Parathyroid adenoma (tissue), 2 donors: ENCODE results near the gene PFDN5.

Source experiments
- H2AFZ ChIP-seq: fragments of 300-600 bp; sonication (generic); one replicate; pipeline ENCODE4 v1.7.0; 2017; ENCODE audit warnings: antibody characterized with exemption, mild to moderate bottlenecking
- H3K27ac ChIP-seq: fragments of 300-600 bp; sonication (generic); one replicate; pipeline ENCODE4 v1.7.0; 2017
- H3K27me3 ChIP-seq: fragments of 300-600 bp; sonication (generic); one replicate; pipeline ENCODE4 v1.7.0; 2017; ENCODE audit warnings: low read length; ENCODE audit not compliant: control insufficient read depth, insufficient read depth
- H3K36me3 ChIP-seq: fragments of 300-600 bp; sonication (generic); one replicate; pipeline ENCODE4 v1.7.0; 2017; ENCODE audit warnings: low read length; ENCODE audit not compliant: control insufficient read depth, insufficient read depth
- H3K4me1 ChIP-seq: fragments of 300-600 bp; sonication (generic); one replicate; pipeline ENCODE4 v1.7.0; 2017; ENCODE audit warnings: control low read depth
- H3K4me2 ChIP-seq: fragments of 300-600 bp; sonication (generic); one replicate; pipeline ENCODE4 v1.7.0; 2017; ENCODE audit warnings: low read length
- H3K4me3 ChIP-seq: fragments of 300-600 bp; sonication (generic); one replicate; pipeline ENCODE4 v1.7.0; 2017; ENCODE audit warnings: low read depth, low read length
- H3K79me2 ChIP-seq: fragments of 300-600 bp; sonication (generic); one replicate; pipeline ENCODE4 v1.7.0; 2017; ENCODE audit warnings: control low read depth
- H3K9ac ChIP-seq: fragments of 300-600 bp; sonication (generic); one replicate; pipeline ENCODE4 v1.7.0; 2017; ENCODE audit warnings: mild to moderate bottlenecking
- H3K9me3 ChIP-seq: fragments of 300-600 bp; sonication (generic); one replicate; pipeline ENCODE4 v1.7.0; 2017; ENCODE audit warnings: low read length; ENCODE audit not compliant: control insufficient read depth
- TF ChIP-seq, protein P1 (sequence below): fragments of 300-600 bp; sonication (generic); IDR thresholded peaks from one replicate; pipeline ENCODE4 v1.7.0; 2017; ENCODE audit warnings: antibody characterized with exemption, mild to moderate bottlenecking
- donor health status: primary hyperparathyroidism.

Gene PFDN5

DNA sequence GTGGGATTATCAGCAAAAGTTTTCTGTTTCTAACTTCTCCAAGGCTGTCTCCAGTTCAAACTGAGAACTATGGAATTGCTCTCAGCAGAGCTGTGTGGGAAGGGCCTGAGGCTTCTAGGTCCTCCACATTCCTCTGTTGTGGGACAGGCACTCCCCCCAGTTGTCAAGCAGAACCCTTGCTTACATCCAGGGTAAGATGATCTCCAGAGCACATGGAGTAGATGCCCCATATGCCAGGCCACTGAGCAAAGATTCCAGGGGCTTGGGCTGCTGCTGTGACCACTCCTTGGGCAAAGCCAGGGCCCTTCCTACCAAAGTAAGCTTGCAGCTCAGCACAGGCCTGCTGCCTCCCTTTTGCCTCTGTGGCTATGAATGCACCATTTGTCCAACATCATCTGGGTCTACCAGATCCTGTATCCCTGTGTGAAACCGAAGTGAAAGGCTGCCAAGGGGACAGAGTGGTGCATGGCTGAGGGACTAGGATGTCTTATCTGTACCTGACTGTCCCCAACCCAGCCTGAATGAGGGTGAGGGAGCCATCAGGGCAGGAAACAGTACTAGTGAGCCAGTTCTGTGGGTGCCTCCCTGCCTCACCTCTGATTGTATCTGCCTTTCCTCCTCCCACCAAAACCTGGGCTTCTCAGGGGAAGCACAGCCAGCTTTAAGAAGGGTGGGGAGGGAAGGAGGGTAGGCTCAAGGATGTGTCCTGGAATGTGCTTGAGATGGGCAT lies 40.4 kb upstream of the PFDN5 start:
- Histone ChIP-seq H3K9ac (no peak overlapping the region), H3K27ac (no peak overlapping the region), H3K9me3 (no peaks in the 10 kb centered on the region), H3K79me2 (no peaks in the 10 kb centered on the region), H3K4me3 (no peak overlapping the region), H3K4me1 (peaks cover 9% of the 10 kb centered on the region), H2AFZ (no peak overlapping the region), H3K27me3 (no peaks in the 10 kb centered on the region), H3K4me2 (no peak overlapping the region), H3K36me3 (no peaks in the 10 kb centered on the region)
- TF ChIP-seq, protein P1, sequence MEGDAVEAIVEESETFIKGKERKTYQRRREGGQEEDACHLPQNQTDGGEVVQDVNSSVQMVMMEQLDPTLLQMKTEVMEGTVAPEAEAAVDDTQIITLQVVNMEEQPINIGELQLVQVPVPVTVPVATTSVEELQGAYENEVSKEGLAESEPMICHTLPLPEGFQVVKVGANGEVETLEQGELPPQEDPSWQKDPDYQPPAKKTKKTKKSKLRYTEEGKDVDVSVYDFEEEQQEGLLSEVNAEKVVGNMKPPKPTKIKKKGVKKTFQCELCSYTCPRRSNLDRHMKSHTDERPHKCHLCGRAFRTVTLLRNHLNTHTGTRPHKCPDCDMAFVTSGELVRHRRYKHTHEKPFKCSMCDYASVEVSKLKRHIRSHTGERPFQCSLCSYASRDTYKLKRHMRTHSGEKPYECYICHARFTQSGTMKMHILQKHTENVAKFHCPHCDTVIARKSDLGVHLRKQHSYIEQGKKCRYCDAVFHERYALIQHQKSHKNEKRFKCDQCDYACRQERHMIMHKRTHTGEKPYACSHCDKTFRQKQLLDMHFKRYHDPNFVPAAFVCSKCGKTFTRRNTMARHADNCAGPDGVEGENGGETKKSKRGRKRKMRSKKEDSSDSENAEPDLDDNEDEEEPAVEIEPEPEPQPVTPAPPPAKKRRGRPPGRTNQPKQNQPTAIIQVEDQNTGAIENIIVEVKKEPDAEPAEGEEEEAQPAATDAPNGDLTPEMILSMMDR = no peak

DNA sequence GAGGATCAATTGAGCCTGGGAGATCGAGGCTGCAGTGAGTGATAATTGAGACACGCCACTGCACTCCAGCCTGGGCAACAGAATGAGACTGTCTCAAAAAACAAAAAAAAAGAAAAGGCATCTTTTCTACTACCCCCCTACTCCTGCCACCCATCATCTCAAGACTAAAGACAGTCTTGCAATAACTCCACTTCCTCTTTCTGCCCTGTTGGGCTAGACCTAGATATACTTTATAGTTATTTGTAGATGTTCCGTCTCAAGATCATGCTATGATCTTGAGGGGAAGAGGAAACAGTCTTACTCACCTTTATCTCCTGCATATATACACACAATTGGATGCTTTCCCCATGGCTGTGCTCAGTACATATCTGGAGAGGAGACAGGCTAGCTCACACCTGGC lies 39.3 kb upstream of the PFDN5 start:
- no peak overlapping the region for H3K27ac ChIP-seq
- no peaks in the 10 kb centered on the region for H3K9me3 ChIP-seq
- TF ChIP-seq, protein P1 = no peak
- H3K4me2 ChIP-seq = no peak overlapping the region
- no peak overlapping the region for H3K4me3 ChIP-seq
- H2AFZ ChIP-seq = no peak overlapping the region
- no peaks in the 10 kb centered on the region for H3K36me3 ChIP-seq
- no peaks in the 10 kb centered on the region for H3K27me3 ChIP-seq
- H3K79me2 ChIP-seq = no peaks in the 10 kb centered on the region
- H3K9ac ChIP-seq = no peak overlapping the region
- H3K4me1 ChIP-seq = peaks cover 8% of the 10 kb centered on the region

- Histone ChIP-seq H3K9me3 (no peaks in the 10 kb centered on the region), H3K4me1 (no peaks in the 10 kb centered on the region), H3K27me3 (no peaks in the 10 kb centered on the region), H3K9ac (no peak overlapping the region), H3K36me3 (no peaks in the 10 kb centered on the region), H3K4me2 (no peak overlapping the region), H3K4me3 (no peak overlapping the region), H3K79me2 (no peaks in the 10 kb centered on the region), H2AFZ (no peak overlapping the region), H3K27ac (no peak overlapping the region)
- TF ChIP-seq, protein P1 = no peak
Observed at GRCh38 chr12:53258541-53259539, 36.5 kb upstream of the PFDN5 start.

- no peaks in the 10 kb centered on the region for H3K79me2 ChIP-seq
- H3K4me2 ChIP-seq = no peak overlapping the region
- H3K27ac ChIP-seq = no peak overlapping the region
- no peak overlapping the region for H3K4me3 ChIP-seq
- no peaks in the 10 kb centered on the region for H3K36me3 ChIP-seq
- H3K4me1 ChIP-seq = no peaks in the 10 kb centered on the region
- no peaks in the 10 kb centered on the region for H3K27me3 ChIP-seq
- TF ChIP-seq, protein P1 = no peak
- H3K9ac ChIP-seq = no peak overlapping the region
- no peak overlapping the region for H2AFZ ChIP-seq
- H3K9me3 ChIP-seq = no peaks in the 10 kb centered on the region
Observed at GRCh38 chr12:53259891-53260290, 35.5 kb upstream of the PFDN5 start.
